Stomach (tissue), 9 donors: ENCODE measurements around the gene TMEM245. TPM values are rescaled to one million over a fixed set of nuclear protein-coding genes. Genes with fewer than 3 reads are reported as not detected.

Experiments
- DNase-seq, 2 donors: peaks; one replicate each; pipeline versions ENCODE4 v3.0.0 to v3.0.0-alpha.2; 2013 to 2019
- H3K27ac ChIP-seq, 5 donors: fragments of 200-600 bp in 4 of 5; sonication (generic) in 4 of 5; one replicate each; pipeline ENCODE4 v1.5.1; 2013 to 2019; ENCODE audit warnings: mild to moderate bottlenecking in 1 of 5, moderate library complexity in 1 of 5
- H3K27me3 ChIP-seq, 3 donors: fragments of 200-600 bp; sonication (generic); one replicate each; pipeline ENCODE4 v1.5.1; 2017 to 2019; ENCODE audit warnings: mixed run types in 1 of 3
- H3K36me3 ChIP-seq, 4 donors: fragments of 200-600 bp; sonication (generic); 1 replicate in 3 of 4; 2 replicates in 1 of 4; pipeline ENCODE4 v1.5.1; 2016 to 2019
- H3K4me1 ChIP-seq, 4 donors: fragments of 200-600 bp; sonication (generic); one replicate each; pipeline ENCODE4 v1.5.1; 2016 to 2019
- H3K4me3 ChIP-seq, 4 donors: fragments of 200-600 bp; sonication (generic) in 3 of 4; one replicate each; pipeline ENCODE4 v1.5.1; 2016 to 2019; ENCODE audit warnings: mild to moderate bottlenecking in 1 of 4
- H3K9me3 ChIP-seq, 4 donors: fragments of 200-600 bp; sonication (generic); one replicate each; pipeline ENCODE4 v1.5.1; 2016 to 2019
- CTCF ChIP-seq, 7 experiments: fragments of 450-650 bp in 4 of 7; fragments of 200-600 bp in 3 of 7; sonication (generic) in 3 of 7; IDR thresholded peaks; one replicate each; pipeline ENCODE4 v1.5.1; 2016 to 2019; ENCODE audit warnings: antibody characterized with exemption in 7 of 7, control low read depth in 2 of 7, mild to moderate bottlenecking in 1 of 7
- EP300 ChIP-seq: sonication (generic); formaldehyde crosslinking; IDR thresholded peaks from one replicate; pipeline ENCODE4 v1.6.1; 2017; ENCODE audit warnings: antibody characterized with exemption
- POLR2A ChIP-seq, 4 donors: fragments of 450-650 bp; IDR thresholded peaks; one replicate each; pipeline ENCODE4 v1.6.1; 2016; ENCODE audit warnings: antibody characterized with exemption in 4 of 4, control low read depth in 2 of 4, mild to moderate bottlenecking in 1 of 4, moderate library complexity in 1 of 4
- POLR2AphosphoS5 ChIP-seq, 3 donors: sonication (generic); formaldehyde crosslinking; IDR thresholded peaks; one replicate each; pipeline ENCODE4 v1.6.1; 2016; ENCODE audit warnings: antibody characterized with exemption in 3 of 3
- WGBS, 5 donors: extraction: QIAGEN DNeasy Blood & Tissue Kit in 3 of 5; methylation state at CpG; one replicate each; pipeline versions ENCODE4 v1.1.5 to v1.1.7; 2013 to 2018; 5-methylcytosine and 5-hydroxymethylcytosine counted together
- intact Hi-C: fragments of 100-400 bp; cut with DNase I; formaldehyde crosslinking; loops from one replicate; pipeline ENCODE4 v1.15.1; 2023; ENCODE audit warnings: low total_unique reads
- polyA plus RNA-seq, 3 donors: library from polyadenylated mRNA; stranded (reverse); fragments of 200-250 nt; gene quantifications; one replicate each; pipeline ENCODE4 v1.2.3, GENCODE V29; 2013
- total RNA-seq, 5 donors: library from RNA; depleted of rRNA; stranded (reverse); fragments of >200 nt; gene quantifications; one replicate each; pipeline versions ENCODE4 v1.1.0 to v1.2.3, GENCODE V29; 2014 to 2016
- donor health status: healthy with polysubstance abuse.
- donor health status: Bipolar disorder and iron deficiency.
- donor health status: healthy.

The TMEM245 gene
- total and polyA plus RNA-seq, 8 donors: 4.0 to 107 (median 35.5) TPM

- intact Hi-C loops: no loop called here
- Histone ChIP-seq H3K27ac (peak overlapping the region; percentile 11 to 61 (median 35)), H3K4me1 (peaks cover 3 to 36% (median 19%) of the 10 kb centered on the region in 4 donors), H3K4me3 (no peak overlapping the region), H3K36me3 (peaks cover 13 to 61% (median 48%) of the 10 kb centered on the region in 4 donors), H3K9me3 (no peaks in the 10 kb centered on the region), H3K27me3 (no peaks in the 10 kb centered on the region)
- peak in 1 of 2 donors; percentile 60 for DNase-seq
- WGBS, 5 donors: 70 to 75% (median 73%) methylated on average over 6 of the region's 6 CpGs
- TF ChIP-seq POLR2AphosphoS5 (IDR thresholded peaks at IDR 0.05): peak in 1 of 3 donors; percentile 5
- TF ChIP-seq EP300: no peak
Observed at GRCh38 chr9:109036744-109037680, 82.7 kb downstream of the TMEM245 start.

- DNase-seq: peak; percentile 44 to 65
- Histone ChIP-seq H3K4me3 (no peak overlapping the region), H3K36me3 (peaks cover 15 to 54% (median 53%) of the 10 kb centered on the region in 4 donors), H3K9me3 (no peaks in the 10 kb centered on the region), H3K27ac (peak overlapping the region in 4 of 5 donors; percentile 11 to 61 (median 44)), H3K4me1 (peaks cover 3 to 36% (median 19%) of the 10 kb centered on the region in 4 donors), H3K27me3 (no peaks in the 10 kb centered on the region)
- intact Hi-C loops: no loop called here
- WGBS, 5 donors: 49 to 60% (median 52%) methylated on average over 2 of the region's 2 CpGs
- no peak for TF ChIP-seq CTCF (IDR thresholded peaks at IDR 0.05)
- peak in 2 of 3 donors; percentile 53 to 75 for TF ChIP-seq POLR2AphosphoS5 (IDR thresholded peaks at IDR 0.05)
Observed at GRCh38 chr9:109035684-109036423, 83.9 kb downstream of the TMEM245 start.

GRCh38 chr9:109033941-109034700 lies 85.6 kb downstream of the TMEM245 start:
- H3K4me1 ChIP-seq: peaks cover 3 to 36% (median 19%) of the 10 kb centered on the region in 4 donors
- WGBS, 5 donors: 86 to 95% (median 92%) methylated on average over 6 of the region's 6 CpGs
- intact Hi-C loops: no loop called here
- H3K4me3 ChIP-seq: no peak overlapping the region
- H3K9me3 ChIP-seq: no peaks in the 10 kb centered on the region
- H3K36me3 ChIP-seq: peaks cover 15 to 56% (median 50%) of the 10 kb centered on the region in 4 donors
- TF ChIP-seq CTCF (IDR thresholded peaks at IDR 0.05): no peak
- no peak for TF ChIP-seq EP300
- TF ChIP-seq POLR2AphosphoS5 (IDR thresholded peaks at IDR 0.05): no peak
- no peak for TF ChIP-seq POLR2A (IDR thresholded peaks at IDR 0.05)
- no peaks in the 10 kb centered on the region for H3K27me3 ChIP-seq
- DNase-seq: no peak
- H3K27ac ChIP-seq: peak overlapping the region in 2 of 5 donors; percentile 26 to 43

- WGBS, 5 donors: 91 to 94% (median 92%) methylated on average over 3 of the region's 3 CpGs
Observed at GRCh38 chr9:109031241-109031640, 88.5 kb downstream of the TMEM245 start.

More at GRCh38 chr9:109031241-109031640, 88.5 kb downstream of the TMEM245 start:
- Histone ChIP-seq H3K4me1 (peaks cover 11 to 44% (median 26%) of the 10 kb centered on the region in 4 donors), H3K27me3 (no peaks in the 10 kb centered on the region), H3K4me3 (no peak overlapping the region), H3K27ac (no peak overlapping the region), H3K9me3 (no peaks in the 10 kb centered on the region), H3K36me3 (peaks cover 15 to 45% (median 38%) of the 10 kb centered on the region in 4 donors)
- intact Hi-C loops: no loop called here
- TF ChIP-seq EP300: no peak
- no peak for TF ChIP-seq POLR2A (IDR thresholded peaks at IDR 0.05)
- TF ChIP-seq POLR2AphosphoS5 (IDR thresholded peaks at IDR 0.05): no peak
- no peak for TF ChIP-seq CTCF (IDR thresholded peaks at IDR 0.05)
- DNase-seq: no peak
